Neural crest cell (in vitro differentiated cells): ENCODE measurements around the gene CSNK1D. TPM values are rescaled to one million over a fixed set of nuclear protein-coding genes. Genes with fewer than 3 reads are reported as not detected.

Source experiments
- DNase-seq: peaks from one replicate; pipeline ENCODE4 v3.0.0; 2021; ENCODE audit warnings: low read depth, mixed read lengths, low spot score
- H3K27ac Mint-ChIP-seq: one replicate; pipeline ENCODE4 v1.8.0; 2021; ENCODE audit warnings: mild to moderate bottlenecking, mixed read lengths; ENCODE audit not compliant: unreplicated experiment
- H3K27me3 Mint-ChIP-seq: 2 replicates; pipeline ENCODE4 v1.8.0; 2021; ENCODE audit warnings: low read depth, mild to moderate bottlenecking, mixed read lengths
- H3K36me3 Mint-ChIP-seq: 2 replicates; pipeline ENCODE4 v1.8.0; 2021; ENCODE audit warnings: low read depth, mild to moderate bottlenecking, mixed read lengths
- H3K4me1 Mint-ChIP-seq: 2 replicates; pipeline ENCODE4 v1.8.0; 2021; ENCODE audit warnings: mixed read lengths
- H3K4me3 Mint-ChIP-seq: one replicate; pipeline ENCODE4 v1.8.0; 2021; ENCODE audit warnings: mild to moderate bottlenecking, mixed read lengths
- H3K9me3 Mint-ChIP-seq: 2 replicates; pipeline ENCODE4 v1.8.0; 2021; ENCODE audit warnings: mixed read lengths
- CTCF ChIP-seq: fragments of 200-600 bp; sonication (generic); conservative IDR thresholded peaks from 2 replicates; pipeline ENCODE4 v1.5.0; 2021; ENCODE audit warnings: antibody characterized with exemption, mild to moderate bottlenecking
- total RNA-seq: library from RNA; stranded (reverse); gene quantifications from 2 replicates; pipeline ENCODE4 v1.2.1, GENCODE V29; 2021

The CSNK1D gene
- total RNA-seq, 1 donor from 2014 or later = 165 TPM

DNA sequence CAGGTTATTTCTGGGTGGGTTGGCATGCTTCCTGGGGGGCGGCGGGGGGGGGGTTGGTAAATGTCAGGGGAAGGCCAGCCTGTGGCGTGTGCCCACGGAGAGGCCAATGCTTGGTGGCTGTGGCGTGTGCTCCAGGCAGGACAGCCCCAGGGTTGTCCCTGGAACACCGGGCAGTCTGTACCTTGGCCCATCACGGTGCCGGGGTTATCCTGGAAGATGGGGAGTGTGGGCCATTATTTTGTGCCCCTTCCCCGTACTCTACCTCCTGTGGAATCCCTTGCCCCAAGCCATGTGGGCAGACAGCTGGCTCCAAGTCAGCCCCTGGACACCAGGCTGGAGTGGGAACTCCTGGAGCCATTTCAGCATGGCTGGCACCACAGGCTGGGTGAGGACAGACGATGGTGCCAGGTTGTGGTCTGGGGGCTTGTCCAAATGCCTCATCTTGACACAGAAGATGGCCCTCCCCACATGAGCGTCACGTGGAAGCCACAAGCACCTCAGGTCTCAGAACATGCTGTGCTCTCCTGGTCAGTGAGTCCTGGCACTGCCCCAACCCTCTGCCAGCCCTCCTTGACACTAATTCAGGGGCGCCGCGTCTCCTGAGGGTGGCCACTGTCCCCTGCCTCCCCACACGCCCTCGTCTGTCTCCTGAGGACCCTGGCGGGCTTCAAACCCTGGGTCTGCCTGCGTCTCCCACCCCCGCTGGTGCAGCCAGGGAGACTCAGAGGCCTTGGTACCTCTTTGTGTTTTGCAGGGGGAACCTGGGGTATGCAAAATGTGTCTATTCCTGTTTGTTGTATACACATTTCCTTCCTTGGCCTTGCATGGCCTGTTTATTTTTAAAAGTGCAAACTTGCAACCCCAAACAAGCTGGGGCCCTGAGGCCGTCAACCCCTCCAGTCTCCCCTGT is 40.4 kb downstream of the CSNK1D start:
- Mint-ChIP-seq H3K27me3 (peaks cover 14% of the 10 kb centered on the region), H3K4me3 (peak overlapping the region; percentile 23), H3K4me1 (peaks cover 3% of the 10 kb centered on the region), H3K9me3 (no peaks in the 10 kb centered on the region), H3K36me3 (no peaks in the 10 kb centered on the region), H3K27ac (no peak overlapping the region)
- no peak for DNase-seq
- TF ChIP-seq CTCF = no peak

DNA sequence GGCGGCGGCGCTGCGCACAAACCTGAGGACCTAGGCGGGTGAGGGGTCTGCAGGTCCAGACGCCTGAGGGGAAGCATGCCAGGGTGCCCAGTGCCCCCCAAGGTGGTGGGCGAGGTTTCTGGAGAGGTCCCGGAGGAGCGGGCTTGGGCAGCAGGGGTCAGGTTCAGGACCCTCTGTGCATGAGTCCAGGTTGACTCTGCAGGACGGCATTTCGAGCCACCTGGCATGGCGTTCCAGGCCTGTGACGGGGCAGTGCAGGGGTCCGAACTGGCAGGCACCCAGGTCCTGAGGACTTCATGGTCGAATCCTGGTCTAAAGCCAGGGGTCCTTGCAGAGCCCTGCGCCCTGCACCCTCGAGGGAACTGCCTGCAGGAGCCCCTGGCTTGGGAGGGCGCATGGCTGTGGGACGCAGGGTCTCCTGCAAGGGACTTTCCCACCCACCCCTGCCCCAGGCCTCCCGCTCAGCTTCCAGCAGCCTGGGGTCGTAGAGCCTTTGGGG is 41.1 kb downstream of the CSNK1D start:
- Mint-ChIP-seq H3K4me1 (peaks cover 3% of the 10 kb centered on the region), H3K27me3 (peaks cover 22% of the 10 kb centered on the region), H3K36me3 (no peaks in the 10 kb centered on the region)

GRCh38 chr17:82231562-82232321 is 41.8 kb downstream of the CSNK1D start:
- Mint-ChIP-seq H3K9me3 (no peaks in the 10 kb centered on the region), H3K4me1 (peaks cover 3% of the 10 kb centered on the region), H3K27ac (no peak overlapping the region), H3K27me3 (peaks cover 26% of the 10 kb centered on the region), H3K4me3 (no peak overlapping the region), H3K36me3 (no peaks in the 10 kb centered on the region)
- no peak for TF ChIP-seq CTCF
- DNase-seq = peak; percentile 41

More for the DNA sequence above, 41.1 kb downstream of the CSNK1D start:
- Mint-ChIP-seq H3K4me3 (no peak overlapping the region), H3K27ac (no peak overlapping the region), H3K9me3 (no peaks in the 10 kb centered on the region)
- TF ChIP-seq CTCF = no peak
- DNase-seq = no peak

DNA sequence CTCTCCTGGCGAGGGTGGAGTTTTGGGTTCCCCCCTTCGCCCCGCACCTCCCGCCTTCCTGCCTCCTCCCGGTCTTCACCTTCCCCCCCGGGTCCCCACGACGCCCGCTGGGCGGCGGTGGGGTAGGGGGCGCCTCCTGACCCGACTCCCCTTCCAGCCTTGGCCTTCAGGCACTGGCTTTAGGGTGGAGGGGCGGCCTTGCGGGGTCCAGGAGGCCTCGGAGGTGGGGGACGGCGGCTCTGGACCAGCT is 42.3 kb downstream of the CSNK1D start:
- Mint-ChIP-seq H3K27me3 (peaks cover 26% of the 10 kb centered on the region), H3K36me3 (no peaks in the 10 kb centered on the region), H3K27ac (no peak overlapping the region), H3K9me3 (no peaks in the 10 kb centered on the region), H3K4me1 (peaks cover 3% of the 10 kb centered on the region), H3K4me3 (no peak overlapping the region)
- no peak for DNase-seq
- no peak for TF ChIP-seq CTCF

GRCh38 chr17:82230609-82231311 is 42.7 kb downstream of the CSNK1D start:
- no peak overlapping the region for H3K4me3 Mint-ChIP-seq
- no peaks in the 10 kb centered on the region for H3K9me3 Mint-ChIP-seq
- peak; percentile 57 for DNase-seq
- no peak overlapping the region for H3K27ac Mint-ChIP-seq
- peaks cover 26% of the 10 kb centered on the region for H3K27me3 Mint-ChIP-seq
- H3K4me1 Mint-ChIP-seq = peaks cover 3% of the 10 kb centered on the region
- H3K36me3 Mint-ChIP-seq = no peaks in the 10 kb centered on the region
- peak; percentile 60 for TF ChIP-seq CTCF
